ENCODE measurements around the gene MGMT.

DNA sequence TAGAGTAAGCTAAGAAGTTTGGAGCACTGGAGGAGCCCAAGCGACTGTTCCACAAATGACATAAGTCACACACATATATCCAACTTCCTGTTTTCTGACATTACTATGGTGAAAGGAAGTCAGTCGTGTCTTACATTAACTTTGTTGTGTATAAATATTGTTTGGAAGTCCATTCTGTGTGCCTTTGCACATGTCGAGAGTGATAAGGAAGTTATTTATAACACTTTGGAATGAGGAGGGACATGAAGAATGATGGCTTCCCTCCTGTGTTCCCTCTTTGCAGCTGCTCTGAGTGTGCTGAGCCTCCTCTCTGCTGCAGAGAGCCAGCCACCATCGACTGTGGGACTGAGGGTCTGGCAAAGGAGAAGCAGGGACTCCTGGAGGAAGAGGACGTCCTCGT lies 40.4 kb upstream of the MGMT start:
- TF ChIP-seq, protein P1, sequence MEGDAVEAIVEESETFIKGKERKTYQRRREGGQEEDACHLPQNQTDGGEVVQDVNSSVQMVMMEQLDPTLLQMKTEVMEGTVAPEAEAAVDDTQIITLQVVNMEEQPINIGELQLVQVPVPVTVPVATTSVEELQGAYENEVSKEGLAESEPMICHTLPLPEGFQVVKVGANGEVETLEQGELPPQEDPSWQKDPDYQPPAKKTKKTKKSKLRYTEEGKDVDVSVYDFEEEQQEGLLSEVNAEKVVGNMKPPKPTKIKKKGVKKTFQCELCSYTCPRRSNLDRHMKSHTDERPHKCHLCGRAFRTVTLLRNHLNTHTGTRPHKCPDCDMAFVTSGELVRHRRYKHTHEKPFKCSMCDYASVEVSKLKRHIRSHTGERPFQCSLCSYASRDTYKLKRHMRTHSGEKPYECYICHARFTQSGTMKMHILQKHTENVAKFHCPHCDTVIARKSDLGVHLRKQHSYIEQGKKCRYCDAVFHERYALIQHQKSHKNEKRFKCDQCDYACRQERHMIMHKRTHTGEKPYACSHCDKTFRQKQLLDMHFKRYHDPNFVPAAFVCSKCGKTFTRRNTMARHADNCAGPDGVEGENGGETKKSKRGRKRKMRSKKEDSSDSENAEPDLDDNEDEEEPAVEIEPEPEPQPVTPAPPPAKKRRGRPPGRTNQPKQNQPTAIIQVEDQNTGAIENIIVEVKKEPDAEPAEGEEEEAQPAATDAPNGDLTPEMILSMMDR (IDR thresholded peaks at IDR 0.05; ENCODE audit: low read length) = no peak
- TF ChIP-seq EZH2phosphoT487 (IDR thresholded peaks at IDR 0.05; ENCODE audit: low read length) = no peak
- no peak for TF ChIP-seq EZH2 (optimal IDR thresholded peaks at IDR 0.05; ENCODE audit: low read depth, low read length)
